Effector memory CD8-positive, alpha-beta T cell (primary cell): ENCODE results near the gene GPR4.

ENCODE experiments used
- ATAC-seq: fragments of 150-1000 bp; cut with Tn5 transposase; replicated peaks from 2 replicates; pipeline ENCODE4 v1.10.0; 2021; ENCODE audit warnings: mild to moderate bottlenecking, moderate library complexity
- DNase-seq, 3 experiments: peaks; one replicate each; pipeline ENCODE4 v3.0.0; 2021
- H3K27ac Mint-ChIP-seq, 2 donors: one replicate each; pipeline ENCODE4 v1.8.0; 2022; ENCODE audit warnings: mild to moderate bottlenecking in 2 of 2, mixed read lengths in 2 of 2, moderate library complexity in 2 of 2
- H3K27me3 Mint-ChIP-seq, 2 donors: one replicate each; pipeline ENCODE4 v1.8.0; 2022; ENCODE audit warnings: mixed read lengths in 2 of 2
- H3K36me3 Mint-ChIP-seq: one replicate; pipeline ENCODE4 v1.8.0; 2022; ENCODE audit warnings: mild to moderate bottlenecking, moderate library complexity, mixed read lengths; ENCODE audit not compliant: insufficient read depth
- H3K4me1 Mint-ChIP-seq, 2 donors: one replicate each; pipeline ENCODE4 v1.8.0; 2022; ENCODE audit warnings: low read depth in 2 of 2, mixed read lengths in 2 of 2
- H3K4me3 Mint-ChIP-seq, 2 donors: one replicate each; pipeline ENCODE4 v1.8.0; 2022; ENCODE audit warnings: mild to moderate bottlenecking in 2 of 2, mixed read lengths in 2 of 2, moderate library complexity in 2 of 2
- H3K9me3 Mint-ChIP-seq, 2 donors: one replicate each; pipeline ENCODE4 v1.8.0; 2022; ENCODE audit warnings: mixed read lengths in 2 of 2

GPR4 gene

DNA sequence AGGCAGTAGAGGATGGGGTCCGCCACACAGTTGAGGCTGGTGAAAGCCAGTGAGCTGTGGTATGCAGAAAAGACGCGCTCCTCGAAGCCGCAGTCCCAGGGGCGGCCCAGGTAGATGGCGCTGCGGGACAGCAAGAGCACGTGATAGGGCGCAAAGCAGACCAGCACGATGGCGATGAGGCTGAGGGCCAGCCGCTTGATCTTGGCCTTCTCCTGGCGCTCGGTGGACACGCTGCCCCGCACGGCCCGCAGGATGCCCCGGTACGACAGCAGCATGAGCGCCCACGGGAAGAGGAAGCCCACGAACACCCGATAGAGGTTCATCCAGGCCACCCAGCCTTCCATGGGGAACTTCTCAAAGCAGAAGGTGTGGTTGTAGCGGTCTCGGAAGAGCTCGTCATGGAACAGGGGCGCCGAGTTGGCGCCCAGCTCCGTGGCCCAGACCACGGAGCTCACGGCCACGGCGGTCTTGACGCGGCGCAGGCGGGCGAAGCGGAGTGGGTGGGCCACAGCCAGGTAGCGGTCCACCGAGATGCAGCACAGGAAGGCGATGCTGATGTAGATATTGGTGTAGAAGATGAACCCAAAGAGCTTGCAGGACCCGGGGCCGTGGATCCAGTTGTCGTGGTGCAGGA is 10.9 kb downstream of the GPR4 start:
- no peaks in the 10 kb centered on the region for H3K4me1 Mint-ChIP-seq
- no peaks in the 10 kb centered on the region for H3K9me3 Mint-ChIP-seq
- DNase-seq (no peak), ATAC-seq (no peak)
- no peak overlapping the region for H3K4me3 Mint-ChIP-seq
- no peak overlapping the region for H3K27ac Mint-ChIP-seq
- peaks cover 33 to 45% of the 10 kb centered on the region in 2 donors for H3K27me3 Mint-ChIP-seq
- H3K36me3 Mint-ChIP-seq = no peaks in the 10 kb centered on the region

DNA sequence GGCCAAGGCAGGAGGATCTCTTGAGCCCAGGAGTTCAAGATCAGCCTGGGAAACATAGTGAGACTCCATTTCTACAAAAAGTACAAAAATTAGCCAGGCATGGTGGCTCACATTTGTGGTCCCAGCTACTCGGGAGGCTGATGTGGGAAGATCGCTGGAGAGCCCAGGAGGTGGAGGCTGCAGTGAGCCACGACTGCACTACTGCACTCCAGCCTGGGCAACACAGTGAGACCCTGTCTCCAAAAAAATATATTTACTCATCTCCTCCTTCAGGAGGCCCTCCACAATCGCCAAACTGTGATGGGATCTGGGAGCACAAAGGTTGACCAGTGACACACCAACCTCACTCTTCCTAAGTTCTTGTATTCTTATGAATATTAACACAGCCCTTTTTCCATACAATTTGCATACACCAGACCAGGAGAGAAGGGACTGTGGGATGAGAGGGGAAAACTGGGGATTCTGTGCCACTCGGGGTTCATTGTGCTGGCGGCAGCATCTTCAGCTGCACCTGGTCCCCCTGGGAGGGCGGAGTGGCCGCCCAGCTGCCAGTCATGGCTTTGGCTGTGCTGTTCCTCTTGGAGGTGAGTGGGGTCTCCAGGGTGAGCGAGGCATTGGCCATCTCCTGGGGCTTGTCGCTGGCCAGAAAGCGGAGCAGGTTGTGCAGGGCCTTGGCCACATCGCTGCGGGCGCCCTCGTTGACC is 11.6 kb downstream of the GPR4 start:
- ATAC-seq (no peak), DNase-seq (no peak)
- H3K9me3 Mint-ChIP-seq = no peaks in the 10 kb centered on the region
- H3K27ac Mint-ChIP-seq = no peak overlapping the region
- H3K36me3 Mint-ChIP-seq = no peaks in the 10 kb centered on the region
- H3K27me3 Mint-ChIP-seq = peaks cover 31 to 39% of the 10 kb centered on the region in 2 donors
- H3K4me3 Mint-ChIP-seq = no peak overlapping the region
- H3K4me1 Mint-ChIP-seq = no peaks in the 10 kb centered on the region

GRCh38 chr19:45589768-45590167 is 12.2 kb downstream of the GPR4 start:
- Mint-ChIP-seq H3K27ac (no peak overlapping the region), H3K4me3 (no peak overlapping the region), H3K27me3 (peaks cover 31 to 36% of the 10 kb centered on the region in 2 donors), H3K9me3 (no peaks in the 10 kb centered on the region), H3K36me3 (peaks cover 3% of the 10 kb centered on the region), H3K4me1 (peaks cover 6% of the 10 kb centered on the region in 2 donors)
- ATAC-seq (no peak), DNase-seq (no peak)

- H3K9me3 Mint-ChIP-seq = no peaks in the 10 kb centered on the region
- H3K27me3 Mint-ChIP-seq = peaks cover 31 to 36% of the 10 kb centered on the region in 2 donors
- H3K27ac Mint-ChIP-seq = no peak overlapping the region
- no peak for ATAC-seq
- no peak overlapping the region for H3K4me3 Mint-ChIP-seq
- DNase-seq = no peak
- H3K4me1 Mint-ChIP-seq = peaks cover 12 to 14% of the 10 kb centered on the region in 2 donors
- H3K36me3 Mint-ChIP-seq = peaks cover 12% of the 10 kb centered on the region
Measured at GRCh38 chr19:45587873-45588272, 14.1 kb downstream of the GPR4 start.

DNA sequence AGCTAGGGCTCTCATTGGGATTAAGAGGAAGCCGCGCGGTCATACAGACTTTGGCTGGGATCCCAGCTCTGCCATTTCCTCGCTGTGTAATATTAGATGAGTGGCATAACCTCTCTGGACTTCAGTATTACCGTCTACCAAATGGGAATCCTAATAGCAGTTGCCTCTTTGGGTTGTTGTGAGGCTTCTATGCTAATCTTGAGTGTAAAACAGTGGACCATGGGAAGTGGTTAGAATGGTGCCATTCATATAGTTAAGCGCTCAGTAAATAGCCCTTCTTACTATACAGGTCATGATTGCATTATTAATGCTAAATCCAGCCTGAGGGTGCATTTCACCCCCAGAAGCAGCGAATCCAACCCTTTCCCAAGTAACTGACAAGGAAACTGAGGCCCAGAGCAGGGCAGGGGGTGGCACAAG is 16.8 kb downstream of the GPR4 start:
- H3K4me1 Mint-ChIP-seq = peaks cover 19% of the 10 kb centered on the region in 2 donors
- DNase-seq (no peak), ATAC-seq (no peak)
- H3K27ac Mint-ChIP-seq = peak overlapping the region; percentile 93 to 96
- H3K27me3 Mint-ChIP-seq = peaks cover 7 to 9% of the 10 kb centered on the region in 2 donors
- H3K4me3 Mint-ChIP-seq = peak overlapping the region; percentile 90 to 92
- no peaks in the 10 kb centered on the region for H3K9me3 Mint-ChIP-seq
- peaks cover 21% of the 10 kb centered on the region for H3K36me3 Mint-ChIP-seq

GRCh38 chr19:45584332-45585157 is 17.5 kb downstream of the GPR4 start, which contains the start of gene OPA3:
Gene OPA3, minus strand, starts transcription at chr19:45584802. Its CDS starts 38 bp downstream, at chr19:45584764.
- ATAC-seq (peak; percentile 83), DNase-seq (peak; percentile 98 to 99 (median 98))
- H3K36me3 Mint-ChIP-seq = peaks cover 21% of the 10 kb centered on the region
- peak within 1 kb of the TSS; percentile 93 to 96 for H3K27ac Mint-ChIP-seq
- no peaks in the 10 kb centered on the region for H3K9me3 Mint-ChIP-seq
- H3K4me1 Mint-ChIP-seq = peaks cover 19% of the 10 kb centered on the region in 2 donors
- peak within 1 kb of the TSS; percentile 90 to 92 for H3K4me3 Mint-ChIP-seq
- peaks cover under 1 to 3% of the 10 kb centered on the region in 2 donors for H3K27me3 Mint-ChIP-seq

DNA sequence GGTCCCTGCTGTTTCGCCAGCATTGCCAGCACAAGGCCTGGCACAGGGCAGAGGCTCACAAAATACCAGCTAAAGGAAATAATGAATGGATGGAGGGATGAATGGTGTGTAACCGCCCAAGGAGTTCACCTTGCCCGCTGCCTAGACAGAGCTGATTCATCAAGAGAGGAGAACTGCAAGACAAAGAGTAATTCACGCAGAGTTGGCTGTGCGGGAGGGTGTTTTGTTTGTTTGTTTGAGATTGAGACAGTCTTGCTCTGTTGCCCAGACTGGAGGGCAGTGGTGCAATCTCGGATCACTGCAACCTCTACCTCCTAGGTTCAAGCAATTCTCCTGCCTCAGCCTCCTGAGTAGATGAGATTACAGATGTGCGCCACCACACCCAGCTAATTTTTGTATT is 20.4 kb downstream of the GPR4 start:
- Mint-ChIP-seq H3K27me3 (no peaks in the 10 kb centered on the region), H3K9me3 (no peaks in the 10 kb centered on the region), H3K4me1 (peaks cover 21 to 23% of the 10 kb centered on the region in 2 donors), H3K4me3 (no peak overlapping the region), H3K36me3 (peaks cover 21% of the 10 kb centered on the region), H3K27ac (peak overlapping the region; percentile 53 to 67)
- ATAC-seq (no peak), DNase-seq (no peak)

- ATAC-seq (no peak), DNase-seq (no peak)
- peak overlapping the region in 1 of 2 donors; percentile 39 for H3K27ac Mint-ChIP-seq
- H3K4me1 Mint-ChIP-seq = peaks cover 11 to 14% of the 10 kb centered on the region in 2 donors
- peaks cover 9% of the 10 kb centered on the region for H3K36me3 Mint-ChIP-seq
- no peak overlapping the region for H3K4me3 Mint-ChIP-seq
- H3K9me3 Mint-ChIP-seq = no peaks in the 10 kb centered on the region
- no peaks in the 10 kb centered on the region for H3K27me3 Mint-ChIP-seq
Measured at GRCh38 chr19:45578861-45579260, 23.2 kb downstream of the GPR4 start.

GRCh38 chr19:45577111-45577905 is 24.7 kb downstream of the GPR4 start:
- H3K27ac Mint-ChIP-seq = peak overlapping the region in 1 of 2 donors; percentile 79
- ATAC-seq (no peak), DNase-seq (no peak)
- no peaks in the 10 kb centered on the region for H3K27me3 Mint-ChIP-seq
- peaks cover 9% of the 10 kb centered on the region for H3K36me3 Mint-ChIP-seq
- H3K9me3 Mint-ChIP-seq = no peaks in the 10 kb centered on the region
- H3K4me1 Mint-ChIP-seq = peaks cover 5 to 10% of the 10 kb centered on the region in 2 donors
- H3K4me3 Mint-ChIP-seq = no peak overlapping the region

- ATAC-seq (no peak), DNase-seq (no peak)
- Mint-ChIP-seq H3K27me3 (no peaks in the 10 kb centered on the region), H3K27ac (peak overlapping the region in 1 of 2 donors; percentile 79), H3K4me3 (no peak overlapping the region), H3K9me3 (no peaks in the 10 kb centered on the region), H3K36me3 (peaks cover 8% of the 10 kb centered on the region), H3K4me1 (peaks cover 3 to 10% of the 10 kb centered on the region in 2 donors)
Measured at GRCh38 chr19:45576682-45577081, 25.3 kb downstream of the GPR4 start.

GRCh38 chr19:45575216-45575615 is 26.8 kb downstream of the GPR4 start:
- Mint-ChIP-seq H3K4me3 (no peak overlapping the region), H3K36me3 (no peaks in the 10 kb centered on the region), H3K9me3 (no peaks in the 10 kb centered on the region), H3K4me1 (peaks cover 4 to 6% of the 10 kb centered on the region in 2 donors), H3K27me3 (no peaks in the 10 kb centered on the region), H3K27ac (no peak overlapping the region)
- DNase-seq = no peak
- no peak for ATAC-seq

- H3K27me3 Mint-ChIP-seq = no peaks in the 10 kb centered on the region
- no peak for ATAC-seq
- peaks cover 11% of the 10 kb centered on the region in 2 donors for H3K4me1 Mint-ChIP-seq
- no peaks in the 10 kb centered on the region for H3K36me3 Mint-ChIP-seq
- H3K27ac Mint-ChIP-seq = no peak overlapping the region
- no peak overlapping the region for H3K4me3 Mint-ChIP-seq
- DNase-seq = no peak
- no peaks in the 10 kb centered on the region for H3K9me3 Mint-ChIP-seq
Measured at GRCh38 chr19:45574526-45574925, 27.5 kb downstream of the GPR4 start.
